OCI-LY3 (cell line): ENCODE data around the gene UBE3A.

Experiments
- H2AFZ ChIP-seq: fragments of 200-600, 300-600 bp; shearing (Covaris generic); 2 replicates; pipeline ENCODE4 v1.6.0; 2014; ENCODE audit warnings: antibody characterized with exemption, low read depth, low read length
- H3K27ac ChIP-seq: fragments of 200-600, 300-600 bp; sonication (generic); 2 replicates; pipeline ENCODE4 v1.5.1; 2014; ENCODE audit warnings: mild to moderate bottlenecking, low read length, moderate library complexity, mixed read lengths
- H3K27me3 ChIP-seq: fragments of 200-600, 300-600 bp; sonication (generic); 2 replicates; pipeline ENCODE4 v1.6.1; 2014; ENCODE audit warnings: low read depth, low read length, mixed read lengths
- H3K36me3 ChIP-seq: fragments of 200-600, 300-600 bp; sonication (generic); replicated peaks from 2 replicates; pipeline ENCODE3; 2014; ENCODE audit warnings: low read depth, low read length, mixed read lengths
- H3K4me1 ChIP-seq: fragments of 300-600, 200-600 bp; sonication (generic); 2 replicates; pipeline ENCODE4 v1.6.1; 2014; ENCODE audit warnings: low read length, mixed read lengths
- H3K4me2 ChIP-seq: fragments of 200-600, 300-600 bp; sonication (generic); 2 replicates; pipeline ENCODE4 v1.6.1; 2014; ENCODE audit warnings: low read length, mixed read lengths
- H3K4me3 ChIP-seq: fragments of 300-600, 200-600 bp; sonication (generic); 2 replicates; pipeline ENCODE4 v1.5.1; 2014; ENCODE audit warnings: antibody characterized with exemption, mild to moderate bottlenecking, low read length, moderate library complexity
- H3K79me2 ChIP-seq: fragments of 300-600, 200-600 bp; shearing (Covaris generic); 2 replicates; pipeline ENCODE4 v1.6.1; 2014; ENCODE audit warnings: mild to moderate bottlenecking, low read length, mixed read lengths
- H3K9ac ChIP-seq: fragments of 300-600, 200-600 bp; shearing (Covaris generic); 2 replicates; pipeline ENCODE4 v1.6.0; 2014; ENCODE audit warnings: mild to moderate bottlenecking, low read length, moderate library complexity
- H3K9me3 ChIP-seq: fragments of 200-600, 300-600 bp; shearing (Covaris generic); 2 replicates; pipeline ENCODE4 v1.6.1; 2014; ENCODE audit warnings: low read length, mixed read lengths; ENCODE audit not compliant: insufficient read depth
- H4K20me1 ChIP-seq: fragments of 200-600, 300-600 bp; sonication (generic); 2 replicates; pipeline ENCODE4 v1.6.1; 2016; ENCODE audit warnings: low read length, mixed read lengths; ENCODE audit not compliant: insufficient read depth
- CTCF ChIP-seq: fragments of 200-600, 300-600 bp; sonication (generic); IDR thresholded peaks from 2 replicates; pipeline ENCODE4 v1.5.1; 2014; ENCODE audit warnings: antibody characterized with exemption, low read length, low read depth
- EZH2phosphoT487 ChIP-seq: fragments of 200-600 bp; shearing (Covaris generic); IDR thresholded peaks from 2 replicates; pipeline ENCODE4 v1.6.1; 2018; ENCODE audit warnings: antibody characterized with exemption, mixed run types, low read depth

The UBE3A gene

GRCh38 chr15:25332306-25332705 lies 106.5 kb downstream of the UBE3A start:
- TF ChIP-seq CTCF (no peak), EZH2phosphoT487 (no peak)
- Histone ChIP-seq H3K27ac (no peak overlapping the region), H3K27me3 (no peaks in the 10 kb centered on the region), H3K9me3 (no peaks in the 10 kb centered on the region), H3K9ac (no peak overlapping the region), H3K79me2 (no peaks in the 10 kb centered on the region), H3K36me3 (peaks cover 47% of the 10 kb centered on the region), H4K20me1 (no peaks in the 10 kb centered on the region), H2AFZ (no peak overlapping the region), H3K4me3 (no peak overlapping the region), H3K4me1 (no peaks in the 10 kb centered on the region), H3K4me2 (no peak overlapping the region)

- Histone ChIP-seq H3K4me3 (no peak overlapping the region), H3K9me3 (no peaks in the 10 kb centered on the region), H3K9ac (no peak overlapping the region), H3K36me3 (peaks cover 47% of the 10 kb centered on the region), H3K4me1 (no peaks in the 10 kb centered on the region), H4K20me1 (no peaks in the 10 kb centered on the region), H3K4me2 (no peak overlapping the region), H3K27ac (no peak overlapping the region), H3K79me2 (no peaks in the 10 kb centered on the region), H3K27me3 (no peaks in the 10 kb centered on the region), H2AFZ (no peak overlapping the region)
- TF ChIP-seq EZH2phosphoT487 (no peak), CTCF (no peak)
These were observed 107.0 kb downstream of the UBE3A start for GRCh38 chr15:25331860-25332259.

- H3K27ac ChIP-seq = no peak overlapping the region
- no peak overlapping the region for H3K4me3 ChIP-seq
- H3K9ac ChIP-seq = no peak overlapping the region
- H3K4me2 ChIP-seq = no peak overlapping the region
- H3K4me1 ChIP-seq = no peaks in the 10 kb centered on the region
- H3K36me3 ChIP-seq = peaks cover 46% of the 10 kb centered on the region
- H2AFZ ChIP-seq = no peak overlapping the region
- no peaks in the 10 kb centered on the region for H4K20me1 ChIP-seq
- TF ChIP-seq EZH2phosphoT487 = no peak
- no peak for TF ChIP-seq CTCF
- no peaks in the 10 kb centered on the region for H3K9me3 ChIP-seq
- H3K27me3 ChIP-seq = no peaks in the 10 kb centered on the region
- H3K79me2 ChIP-seq = no peaks in the 10 kb centered on the region
These were observed 107.4 kb downstream of the UBE3A start for GRCh38 chr15:25331404-25331803.

- Histone ChIP-seq H3K36me3 (peaks cover 39% of the 10 kb centered on the region), H3K27ac (no peak overlapping the region), H2AFZ (no peak overlapping the region), H3K9me3 (no peaks in the 10 kb centered on the region), H3K4me3 (no peak overlapping the region), H4K20me1 (no peaks in the 10 kb centered on the region), H3K27me3 (no peaks in the 10 kb centered on the region), H3K9ac (no peak overlapping the region), H3K79me2 (no peaks in the 10 kb centered on the region), H3K4me2 (no peak overlapping the region), H3K4me1 (no peaks in the 10 kb centered on the region)
- TF ChIP-seq CTCF (no peak), EZH2phosphoT487 (no peak)
These were observed 109.1 kb downstream of the UBE3A start for GRCh38 chr15:25329696-25330095.
